ENCODE measurements around the gene SERGEF. TPM values are rescaled to one million over a fixed set of nuclear protein-coding genes. Genes with fewer than 3 reads are reported as not detected.

The SERGEF gene
- polyA plus RNA-seq, 1 of the 3 experiments (the other 2 are of a cell fraction): 23.1 TPM

DNA sequence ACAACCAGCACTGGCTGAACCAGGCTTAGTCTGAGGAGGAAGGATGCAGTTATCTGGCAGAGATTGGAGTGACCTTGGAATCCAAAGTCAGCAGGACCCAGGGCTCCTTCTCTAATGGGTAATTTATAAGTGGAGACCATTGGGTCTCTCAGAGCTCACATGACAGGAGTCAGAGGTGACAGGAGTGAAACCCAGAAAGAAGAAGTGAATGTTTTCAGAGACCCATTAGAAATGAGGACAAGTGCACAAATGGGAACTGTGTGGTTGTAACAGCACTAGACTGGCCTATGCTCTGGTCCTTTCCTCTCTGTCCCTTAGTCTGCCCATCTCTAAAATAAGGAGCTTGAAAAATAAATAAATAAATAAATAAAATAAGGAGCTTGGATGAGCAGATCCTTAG is 107.4 kb downstream of the SERGEF start:
- H3K9ac ChIP-seq: no peak overlapping the region
- no peak overlapping the region for H3K27ac ChIP-seq (ENCODE audit: low read depth in 2 of 2, low read length in 1 of 2)
- H3K4me1 ChIP-seq (ENCODE audit: control insufficient read depth in 1 of 2, insufficient read depth in 2 of 2, low read depth in 1 of 2, low read length in 1 of 2): peaks cover 0 to 9% of the 10 kb centered on the region in 2 experiments; a peak in 2 of 4 replicates
- CTCF ChIA-PET: interaction anchor here (0.7 to 10.4 kb wide), 32 partner anchors 9 to 309 kb away, joined by 3 to 174 read pairs (median 7); partner anchors contain the start of gene KCNC1
- no peaks in the 10 kb centered on the region for H3F3A ChIP-seq (replicated peaks; ENCODE audit: insufficient read depth)
- H4K20me1 ChIP-seq (ENCODE audit: insufficient read depth): no peaks in the 10 kb centered on the region
- no peaks in the 10 kb centered on the region for H3K9me3 ChIP-seq
- H3K79me2 ChIP-seq (ENCODE audit: insufficient read depth): no peaks in the 10 kb centered on the region
- no peak overlapping the region for H3K4me2 ChIP-seq
- TF ChIP-seq TCF12 (IDR thresholded peaks at IDR 0.05) (no peak), TAF1 (IDR thresholded peaks at IDR 0.05; ENCODE audit: borderline replicate concordance, low read depth, low read length) (no peak), POLR2AphosphoS5 (IDR thresholded peaks at IDR 0.05; ENCODE audit: low read depth, low read length) (no peak), NFIC (IDR thresholded peaks at IDR 0.05; ENCODE audit: borderline replicate concordance) (no peak), YY1 (IDR thresholded peaks at IDR 0.05; ENCODE audit: low read depth) (no peak), SMC3 (IDR thresholded peaks at IDR 0.05; ENCODE audit: low read depth, low read length) (no peak), GATA2 (CRISPR knock-in tag; IDR thresholded peaks at IDR 0.05) (no peak), RAD21 (IDR thresholded peaks at IDR 0.05; ENCODE audit: low read length) (no peak), FOSL2 (IDR thresholded peaks at IDR 0.05; ENCODE audit: borderline replicate concordance, low read depth) (no peak)
- TF ChIP-seq, protein P1, sequence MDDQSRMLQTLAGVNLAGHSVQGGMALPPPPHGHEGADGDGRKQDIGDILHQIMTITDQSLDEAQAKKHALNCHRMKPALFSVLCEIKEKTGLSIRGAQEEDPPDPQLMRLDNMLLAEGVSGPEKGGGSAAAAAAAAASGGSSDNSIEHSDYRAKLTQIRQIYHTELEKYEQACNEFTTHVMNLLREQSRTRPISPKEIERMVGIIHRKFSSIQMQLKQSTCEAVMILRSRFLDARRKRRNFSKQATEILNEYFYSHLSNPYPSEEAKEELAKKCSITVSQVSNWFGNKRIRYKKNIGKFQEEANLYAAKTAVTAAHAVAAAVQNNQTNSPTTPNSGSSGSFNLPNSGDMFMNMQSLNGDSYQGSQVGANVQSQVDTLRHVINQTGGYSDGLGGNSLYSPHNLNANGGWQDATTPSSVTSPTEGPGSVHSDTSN (IDR thresholded peaks at IDR 0.05): no peak
- TF ChIP-seq, protein P2, sequence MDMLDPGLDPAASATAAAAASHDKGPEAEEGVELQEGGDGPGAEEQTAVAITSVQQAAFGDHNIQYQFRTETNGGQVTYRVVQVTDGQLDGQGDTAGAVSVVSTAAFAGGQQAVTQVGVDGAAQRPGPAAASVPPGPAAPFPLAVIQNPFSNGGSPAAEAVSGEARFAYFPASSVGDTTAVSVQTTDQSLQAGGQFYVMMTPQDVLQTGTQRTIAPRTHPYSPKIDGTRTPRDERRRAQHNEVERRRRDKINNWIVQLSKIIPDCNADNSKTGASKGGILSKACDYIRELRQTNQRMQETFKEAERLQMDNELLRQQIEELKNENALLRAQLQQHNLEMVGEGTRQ (IDR thresholded peaks at IDR 0.05; ENCODE audit: borderline replicate concordance, low read depth, low read length): no peak
- TF ChIP-seq, protein P3, sequence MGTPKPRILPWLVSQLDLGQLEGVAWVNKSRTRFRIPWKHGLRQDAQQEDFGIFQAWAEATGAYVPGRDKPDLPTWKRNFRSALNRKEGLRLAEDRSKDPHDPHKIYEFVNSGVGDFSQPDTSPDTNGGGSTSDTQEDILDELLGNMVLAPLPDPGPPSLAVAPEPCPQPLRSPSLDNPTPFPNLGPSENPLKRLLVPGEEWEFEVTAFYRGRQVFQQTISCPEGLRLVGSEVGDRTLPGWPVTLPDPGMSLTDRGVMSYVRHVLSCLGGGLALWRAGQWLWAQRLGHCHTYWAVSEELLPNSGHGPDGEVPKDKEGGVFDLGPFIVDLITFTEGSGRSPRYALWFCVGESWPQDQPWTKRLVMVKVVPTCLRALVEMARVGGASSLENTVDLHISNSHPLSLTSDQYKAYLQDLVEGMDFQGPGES (IDR thresholded peaks at IDR 0.05; ENCODE audit: low read depth, low read length): no peak
- H3K4me3 ChIP-seq (ENCODE audit: low read depth in 2 of 2, low read length in 1 of 2): no peak overlapping the region
- no peaks in the 10 kb centered on the region for H3K9me2 ChIP-seq
- H3K27me3 ChIP-seq (ENCODE audit: insufficient read depth): no peaks in the 10 kb centered on the region
- DNase-seq: no peak
- no peak overlapping the region for H2AFZ ChIP-seq (ENCODE audit: low read depth)
- POLR2A ChIA-PET: no interaction called here
- no peaks in the 10 kb centered on the region for H3K36me3 ChIP-seq (replicated peaks in 1 of 2; ENCODE audit: control insufficient read depth in 1 of 2, insufficient read depth in 2 of 2, low read length in 1 of 2)

DNA sequence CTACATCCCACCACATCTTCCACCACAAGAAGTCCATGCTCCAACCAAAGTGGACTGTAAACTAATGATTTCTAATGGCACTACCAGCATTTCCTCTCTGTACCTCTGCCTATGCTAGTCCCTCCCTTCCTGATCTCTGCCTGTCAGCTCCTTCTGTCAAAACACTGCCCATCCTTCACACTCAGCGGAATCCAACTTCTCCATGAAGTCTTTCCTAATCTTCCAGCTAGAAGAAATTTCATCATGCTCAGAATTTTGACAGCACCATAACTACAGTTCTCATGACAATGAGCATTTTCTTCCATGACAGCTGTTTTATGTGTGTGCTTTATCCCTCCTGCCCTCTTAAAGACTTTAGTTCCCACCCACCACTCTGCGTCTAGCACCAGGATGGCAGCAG is 111.4 kb downstream of the SERGEF start:
- POLR2A ChIA-PET: no interaction called here
- H3K9me2 ChIP-seq: no peaks in the 10 kb centered on the region
- no peak overlapping the region for H3K27ac ChIP-seq (ENCODE audit: low read depth in 2 of 2, low read length in 1 of 2)
- H3K27me3 ChIP-seq (ENCODE audit: insufficient read depth): no peaks in the 10 kb centered on the region
- no peaks in the 10 kb centered on the region for H3F3A ChIP-seq (replicated peaks; ENCODE audit: insufficient read depth)
- no peak overlapping the region for H3K4me2 ChIP-seq
- H4K20me1 ChIP-seq (ENCODE audit: insufficient read depth): no peaks in the 10 kb centered on the region
- H3K4me1 ChIP-seq (ENCODE audit: control insufficient read depth in 1 of 2, insufficient read depth in 2 of 2, low read depth in 1 of 2, low read length in 1 of 2): peaks cover 0 to 20% of the 10 kb centered on the region in 2 experiments; a peak in 2 of 4 replicates
- no peaks in the 10 kb centered on the region for H3K36me3 ChIP-seq (replicated peaks in 1 of 2; ENCODE audit: control insufficient read depth in 1 of 2, insufficient read depth in 2 of 2, low read length in 1 of 2)
- H3K4me3 ChIP-seq (ENCODE audit: low read depth in 2 of 2, low read length in 1 of 2): no peak overlapping the region
- 94% methylated on average over 2 of the region's 2 CpGs for WGBS (ENCODE audit: low lambda C conversion rate)
- no peaks in the 10 kb centered on the region for H3K9me3 ChIP-seq
- H3K9ac ChIP-seq: no peak overlapping the region
- no peak for DNase-seq
- CTCF ChIA-PET: interaction anchor here (1.5 to 10.4 kb wide), 3 partner anchors 13 to 168 kb away, joined by 8 to 174 read pairs (median 9); partner anchors contain the start of gene KCNC1
- H2AFZ ChIP-seq (ENCODE audit: low read depth): no peak overlapping the region
- H3K79me2 ChIP-seq (ENCODE audit: insufficient read depth): no peaks in the 10 kb centered on the region
- TF ChIP-seq MEF2A (IDR thresholded peaks at IDR 0.05; ENCODE audit: borderline replicate concordance, low read depth) (no peak), TAF1 (IDR thresholded peaks at IDR 0.05; ENCODE audit: borderline replicate concordance, low read depth, low read length) (no peak), POLR2AphosphoS5 (IDR thresholded peaks at IDR 0.05; ENCODE audit: low read depth, low read length) (no peak), TEAD4 (IDR thresholded peaks at IDR 0.05; ENCODE audit: borderline replicate concordance, insufficient read depth) (no peak), MXI1 (IDR thresholded peaks at IDR 0.05; ENCODE audit: low read depth, low read length) (no peak), ELF1 (IDR thresholded peaks at IDR 0.05) (no peak), FOXJ3 (CRISPR knock-in tag; IDR thresholded peaks at IDR 0.05) (no peak), EZH2phosphoT487 (IDR thresholded peaks at IDR 0.05; ENCODE audit: borderline replicate concordance, low read depth) (no peak)
- TF ChIP-seq, protein P1 (IDR thresholded peaks at IDR 0.05): no peak
- TF ChIP-seq, protein P4, sequence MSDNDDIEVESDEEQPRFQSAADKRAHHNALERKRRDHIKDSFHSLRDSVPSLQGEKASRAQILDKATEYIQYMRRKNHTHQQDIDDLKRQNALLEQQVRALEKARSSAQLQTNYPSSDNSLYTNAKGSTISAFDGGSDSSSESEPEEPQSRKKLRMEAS (IDR thresholded peaks at IDR 0.05; ENCODE audit: low read depth): no peak
- TF ChIP-seq, protein P5, sequence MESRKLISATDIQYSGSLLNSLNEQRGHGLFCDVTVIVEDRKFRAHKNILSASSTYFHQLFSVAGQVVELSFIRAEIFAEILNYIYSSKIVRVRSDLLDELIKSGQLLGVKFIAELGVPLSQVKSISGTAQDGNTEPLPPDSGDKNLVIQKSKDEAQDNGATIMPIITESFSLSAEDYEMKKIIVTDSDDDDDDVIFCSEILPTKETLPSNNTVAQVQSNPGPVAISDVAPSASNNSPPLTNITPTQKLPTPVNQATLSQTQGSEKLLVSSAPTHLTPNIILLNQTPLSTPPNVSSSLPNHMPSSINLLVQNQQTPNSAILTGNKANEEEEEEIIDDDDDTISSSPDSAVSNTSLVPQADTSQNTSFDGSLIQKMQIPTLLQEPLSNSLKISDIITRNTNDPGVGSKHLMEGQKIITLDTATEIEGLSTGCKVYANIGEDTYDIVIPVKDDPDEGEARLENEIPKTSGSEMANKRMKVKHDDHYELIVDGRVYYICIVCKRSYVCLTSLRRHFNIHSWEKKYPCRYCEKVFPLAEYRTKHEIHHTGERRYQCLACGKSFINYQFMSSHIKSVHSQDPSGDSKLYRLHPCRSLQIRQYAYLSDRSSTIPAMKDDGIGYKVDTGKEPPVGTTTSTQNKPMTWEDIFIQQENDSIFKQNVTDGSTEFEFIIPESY (IDR thresholded peaks at IDR 0.05; ENCODE audit: borderline replicate concordance, low read depth): no peak
- TF ChIP-seq, protein P6, sequence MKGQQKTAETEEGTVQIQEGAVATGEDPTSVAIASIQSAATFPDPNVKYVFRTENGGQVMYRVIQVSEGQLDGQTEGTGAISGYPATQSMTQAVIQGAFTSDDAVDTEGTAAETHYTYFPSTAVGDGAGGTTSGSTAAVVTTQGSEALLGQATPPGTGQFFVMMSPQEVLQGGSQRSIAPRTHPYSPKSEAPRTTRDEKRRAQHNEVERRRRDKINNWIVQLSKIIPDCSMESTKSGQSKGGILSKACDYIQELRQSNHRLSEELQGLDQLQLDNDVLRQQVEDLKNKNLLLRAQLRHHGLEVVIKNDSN (IDR thresholded peaks at IDR 0.05; ENCODE audit: borderline replicate concordance, low read depth): no peak

Measured in SK-N-SH (cell line).